ENCODE measurements around the gene FUT2.
"Not testable (repeated sequence)": the region's sequence is repeated elsewhere in the genome, so short reads cannot be mapped to it uniquely, and the experiment has no call there.

FUT2 gene

DNA sequence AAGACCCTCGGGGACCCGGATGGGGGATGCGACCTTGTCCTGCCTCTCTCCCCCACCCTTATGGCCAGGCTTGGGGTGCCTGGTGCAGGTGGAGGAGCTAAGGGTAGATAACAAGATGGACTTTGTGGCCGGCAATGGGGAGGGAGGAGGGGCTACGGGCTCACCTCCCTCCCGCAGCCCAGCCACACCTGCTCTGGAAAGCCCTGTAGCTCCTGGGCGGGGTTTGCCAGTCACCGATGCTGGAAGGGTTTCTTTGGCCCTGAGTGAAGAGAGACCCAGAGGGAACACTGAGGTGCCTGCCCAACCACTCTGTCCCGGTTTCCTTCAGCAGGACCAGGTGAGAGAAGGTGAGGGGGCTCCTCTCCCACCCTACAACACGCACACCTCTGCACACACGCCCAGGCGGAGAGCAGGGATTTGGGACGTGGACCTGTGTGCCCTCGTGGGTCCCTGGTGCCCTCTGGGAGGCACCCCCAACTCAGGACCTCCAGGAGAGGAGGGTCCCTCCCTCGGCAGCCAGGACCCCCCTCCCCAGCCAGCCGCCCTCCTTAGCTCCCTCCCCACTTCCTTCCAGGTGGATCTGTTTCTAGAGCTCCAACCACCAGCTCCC, at the start of gene FUT2:
Gene FUT2 (plus strand): TSS at position 229 of the 610 bp plus-strand sequence. CDS start 6,986 bp downstream, outside the sequence.
- DNase-seq (ENCODE audit: low read depth in 3 of 3), result no peak

DNA sequence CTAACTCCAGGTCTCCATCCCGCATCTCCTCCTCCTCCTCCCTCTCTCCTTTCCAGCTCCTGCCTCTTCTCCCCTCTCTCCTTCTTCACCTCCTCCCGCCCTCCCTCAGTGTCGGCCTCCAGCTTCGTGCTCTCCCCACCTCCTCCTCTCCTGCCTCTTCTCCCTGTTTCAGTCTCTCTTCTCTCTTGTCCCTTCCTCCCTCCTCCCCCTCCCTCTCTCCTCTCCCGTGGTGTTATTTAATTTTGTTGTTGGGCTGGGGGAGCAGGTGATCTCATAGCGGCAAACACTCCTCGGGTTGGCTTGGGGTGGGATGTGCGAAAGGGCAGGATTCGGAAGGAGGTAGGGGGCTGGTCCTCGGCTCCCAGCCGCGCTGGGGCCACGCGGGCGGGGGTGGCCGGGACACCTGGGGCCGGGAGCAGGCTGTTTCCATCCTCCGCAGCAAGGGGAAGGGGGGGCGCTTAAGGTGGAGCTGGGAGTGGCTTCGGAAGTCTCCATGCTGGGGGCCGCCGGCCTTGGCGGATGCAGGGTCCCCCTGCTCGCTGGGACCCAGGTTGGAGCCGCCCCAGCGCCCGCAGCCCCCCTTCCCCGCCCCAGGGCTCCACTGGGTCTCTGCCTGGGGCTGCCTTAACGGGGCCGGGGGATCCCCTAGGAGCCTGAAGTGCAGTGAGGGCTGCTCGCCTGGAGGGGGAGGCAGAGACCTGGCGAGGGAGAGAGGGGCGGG, 49.6 kb upstream of the FUT2 start, which contains the start of gene CA11:
Gene CA11 (minus strand): TSS at position 187 of the 721 bp plus-strand sequence. CDS start 555 bp downstream, outside the sequence.
- peak; percentile 88 to 91 (median 88) for DNase-seq (ENCODE audit: low read depth in 3 of 3)

GRCh38 chr19:48646722-48647216, 49.0 kb upstream of the FUT2 start:
- DNase-seq (ENCODE audit: low read depth in 3 of 3), result no peak

DNA sequence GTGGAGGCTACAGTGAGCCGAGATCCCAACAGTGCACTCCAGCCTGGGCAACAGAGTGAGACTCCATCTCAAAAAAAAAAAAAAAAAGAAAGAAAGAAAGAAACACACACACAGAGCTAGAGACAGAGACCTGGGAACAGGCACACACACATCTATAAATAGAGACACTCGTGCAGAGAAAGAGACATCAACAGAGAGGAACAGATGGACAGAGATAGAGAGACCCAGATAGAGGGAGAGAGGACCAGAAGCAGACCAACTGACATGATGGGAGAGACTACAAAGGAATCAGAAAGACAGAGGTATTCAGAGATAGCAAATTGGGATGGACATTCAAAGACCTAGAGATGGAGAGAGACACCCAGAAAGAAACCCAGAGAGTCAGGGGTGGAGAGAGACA, 47.6 kb upstream of the FUT2 start:
- DNase-seq (ENCODE audit: low read depth in 3 of 3), result no peak

DNA sequence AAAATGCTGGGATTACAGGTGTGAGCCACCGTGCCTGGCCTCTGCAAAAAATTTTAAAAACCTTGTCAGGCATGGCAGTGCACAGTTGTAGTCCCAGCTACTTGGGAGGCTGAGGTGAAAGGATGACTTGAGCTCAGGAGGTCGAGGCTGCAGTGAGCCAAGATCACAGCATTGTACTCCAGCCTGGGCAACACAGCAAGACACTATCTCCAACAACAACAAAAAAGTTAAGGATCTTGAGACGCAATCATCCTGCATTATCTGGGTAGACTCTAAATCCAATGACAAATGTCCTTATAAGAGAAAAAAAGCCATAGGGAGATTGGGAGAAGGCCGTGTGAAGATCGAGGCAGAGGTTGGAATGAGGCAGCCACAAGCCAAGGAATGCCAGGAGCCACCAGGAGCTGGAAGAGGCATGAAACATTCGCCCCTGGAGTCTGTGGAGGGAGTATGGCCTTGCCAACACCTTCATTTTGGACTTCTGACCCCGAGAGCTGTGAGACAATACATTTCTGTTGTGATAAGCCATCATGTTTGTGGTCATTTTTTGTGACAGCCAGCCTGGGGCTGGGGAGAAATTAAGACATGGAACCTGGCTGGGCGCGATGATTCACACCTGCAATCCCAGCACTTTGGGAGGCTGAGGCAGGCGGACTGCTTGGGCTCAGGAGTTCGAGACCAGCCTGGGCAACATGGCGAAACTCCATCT, 44.6 kb upstream of the FUT2 start:
- no peak for DNase-seq (ENCODE audit: low read depth in 3 of 3)

DNA sequence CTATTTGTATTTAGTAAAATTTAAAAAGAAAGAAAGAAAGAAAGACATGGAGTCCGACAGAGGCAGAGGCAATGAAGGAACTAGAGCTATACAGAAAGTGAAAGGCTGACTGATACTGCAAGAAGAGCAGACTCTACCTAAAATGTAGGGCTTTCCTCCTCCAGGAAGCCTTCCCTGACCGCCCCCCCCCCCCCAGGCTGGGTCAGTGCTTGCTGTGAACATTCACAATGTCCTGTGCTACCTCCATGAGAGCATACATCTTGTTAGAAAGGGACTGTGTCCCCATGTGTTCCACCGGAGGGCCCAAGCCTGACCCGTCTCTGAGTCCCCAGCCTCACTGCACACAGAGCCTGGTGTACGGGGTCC, 44.1 kb upstream of the FUT2 start:
- no peak for DNase-seq (ENCODE audit: low read depth in 3 of 3)

DNA sequence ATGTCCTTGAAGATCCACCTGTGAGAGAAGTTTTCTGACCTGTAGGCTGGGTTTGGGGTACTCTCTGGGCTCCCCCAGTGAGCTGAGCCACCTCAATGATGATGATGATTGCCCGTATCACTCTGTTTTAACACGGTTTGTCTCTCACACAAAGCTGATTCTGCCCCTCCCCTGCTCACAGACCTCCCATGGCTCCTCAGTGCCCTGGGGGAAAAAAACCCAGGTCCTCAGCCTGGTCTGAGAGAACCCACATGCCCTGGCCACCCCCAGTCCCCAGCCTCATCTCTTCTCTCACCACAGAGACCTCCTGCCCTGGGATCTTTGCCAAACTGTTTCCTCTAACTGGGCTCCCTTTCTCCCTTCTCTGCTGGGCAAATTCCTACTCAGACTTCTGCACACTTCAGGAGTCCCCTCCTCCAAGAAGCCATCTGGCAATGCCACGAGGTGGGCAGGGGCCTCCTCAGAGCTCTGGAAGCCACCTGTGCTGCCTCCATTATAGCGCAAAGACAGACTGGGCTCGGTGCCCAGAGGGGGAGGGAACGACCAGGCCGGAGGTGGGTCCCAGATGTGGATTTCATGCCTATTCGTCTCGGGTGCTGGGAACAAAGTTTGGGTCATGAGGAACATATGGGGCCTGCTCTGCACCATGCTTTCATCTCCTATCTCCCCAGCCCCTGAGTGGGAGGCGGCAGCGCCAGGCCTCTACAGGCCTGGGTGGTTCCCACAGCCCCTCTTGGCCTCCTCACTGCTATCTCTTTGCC, 41.3 kb upstream of the FUT2 start:
- no peak for DNase-seq (ENCODE audit: low read depth in 3 of 3)

DNA sequence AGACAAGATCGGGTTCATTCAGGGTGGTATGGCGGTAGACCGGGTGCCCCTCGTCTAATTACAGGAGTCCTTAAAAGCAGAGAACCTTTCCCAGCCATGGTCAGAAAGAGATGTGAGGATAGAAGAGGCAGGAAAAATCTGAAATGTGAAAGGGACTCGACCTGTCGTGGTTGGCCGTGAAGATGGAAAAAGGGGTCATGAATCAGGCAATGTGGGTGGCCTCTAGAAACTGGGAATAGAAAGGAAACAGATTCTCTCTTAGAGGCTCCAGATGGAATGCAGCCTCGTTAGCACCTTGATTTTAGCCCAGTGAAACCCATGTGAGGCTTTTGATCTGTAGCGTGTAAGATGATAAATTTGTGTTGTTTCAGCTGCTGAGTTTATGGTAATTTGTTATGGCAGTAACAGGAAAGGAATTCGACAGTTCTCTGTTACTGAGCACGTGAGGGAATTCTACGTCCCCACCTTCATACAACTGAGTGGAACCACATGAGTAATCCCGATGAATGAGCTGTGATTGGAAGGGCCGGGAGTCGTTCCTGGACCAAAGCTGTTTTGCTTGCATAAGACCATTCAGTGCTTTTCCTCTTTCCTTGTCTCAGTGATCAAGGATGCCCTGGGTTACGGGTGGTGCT, 38.8 kb upstream of the FUT2 start:
- no peak for DNase-seq (ENCODE audit: low read depth in 3 of 3)

- not testable (repeated sequence) for DNase-seq (ENCODE audit: low read depth in 3 of 3)
Observed at GRCh38 chr19:48657828-48658227, 37.9 kb upstream of the FUT2 start.

GRCh38 chr19:48658483-48658882, 37.3 kb upstream of the FUT2 start:
- DNase-seq (ENCODE audit: low read depth in 3 of 3), result no peak

GRCh38 chr19:48659768-48660167, 36.0 kb upstream of the FUT2 start:
- DNase-seq (ENCODE audit: low read depth in 3 of 3), result no peak

DNA sequence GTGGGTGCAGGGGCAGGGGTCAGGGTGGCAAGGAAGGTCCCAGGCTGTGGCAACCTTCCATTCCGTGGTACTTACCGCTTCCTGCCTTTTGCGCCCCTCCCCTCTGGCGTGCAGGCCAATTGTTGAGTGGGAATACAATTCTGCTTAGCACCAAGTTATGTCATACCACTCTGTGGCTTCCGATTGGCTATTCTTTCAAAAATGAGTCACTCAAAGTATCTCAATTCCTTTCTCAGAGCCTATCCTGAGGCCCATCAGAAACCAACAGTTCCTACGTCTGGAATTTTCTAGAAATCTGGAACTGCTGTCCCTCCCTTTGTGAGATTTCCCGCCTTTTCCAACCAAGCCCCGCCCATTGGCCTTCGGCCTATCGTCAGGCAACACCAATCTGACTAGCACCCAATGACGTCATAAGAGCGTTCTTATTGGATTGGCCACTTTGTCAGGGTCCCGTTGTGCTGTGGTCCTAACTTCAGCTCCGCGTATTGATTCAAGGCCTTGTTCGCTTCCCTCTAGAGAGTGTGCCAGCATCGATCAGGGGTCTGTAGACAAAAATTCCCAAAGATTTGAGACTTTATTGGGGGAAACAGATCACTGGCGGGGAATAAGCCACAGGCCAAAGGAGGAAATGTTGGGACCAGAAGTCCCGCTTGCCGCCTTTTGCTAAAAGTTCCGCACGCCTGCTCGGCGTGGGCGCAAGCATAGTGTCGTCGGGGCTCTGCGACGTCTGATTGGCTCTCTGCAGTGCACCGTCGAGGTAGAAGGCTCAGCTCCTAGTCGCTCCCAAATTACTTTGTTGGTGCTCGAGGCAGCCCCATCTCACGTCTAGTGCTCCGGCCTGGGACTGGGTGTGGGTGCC, 34.7 kb upstream of the FUT2 start:
- DNase-seq (ENCODE audit: low read depth in 3 of 3), result peak; percentile 54 to 58 (median 55)

DNA sequence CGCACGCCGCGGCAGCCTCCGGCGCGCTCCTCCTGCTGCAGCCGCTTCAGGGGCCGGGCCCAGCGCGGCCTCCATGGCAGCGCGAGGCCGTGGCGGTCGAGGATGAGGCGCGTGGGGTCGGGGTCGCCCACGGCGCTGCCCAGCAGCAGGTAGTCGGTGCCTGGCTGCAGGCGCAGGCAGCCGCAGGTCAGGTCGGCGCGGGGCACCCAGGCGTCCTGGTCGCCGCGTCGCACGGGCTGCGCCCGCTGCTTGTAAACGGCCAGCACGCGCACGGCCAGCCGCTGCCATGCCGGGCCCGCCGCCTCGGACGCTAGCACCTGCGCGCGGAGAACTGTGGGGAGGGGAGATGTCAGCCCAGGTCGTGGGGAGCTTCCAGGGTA, 34.1 kb upstream of the FUT2 start:
- DNase-seq (ENCODE audit: low read depth in 3 of 3), result no peak

GRCh38 chr19:48663667-48664066, 32.1 kb upstream of the FUT2 start:
- DNase-seq (ENCODE audit: low read depth in 3 of 3), result no peak

DNA sequence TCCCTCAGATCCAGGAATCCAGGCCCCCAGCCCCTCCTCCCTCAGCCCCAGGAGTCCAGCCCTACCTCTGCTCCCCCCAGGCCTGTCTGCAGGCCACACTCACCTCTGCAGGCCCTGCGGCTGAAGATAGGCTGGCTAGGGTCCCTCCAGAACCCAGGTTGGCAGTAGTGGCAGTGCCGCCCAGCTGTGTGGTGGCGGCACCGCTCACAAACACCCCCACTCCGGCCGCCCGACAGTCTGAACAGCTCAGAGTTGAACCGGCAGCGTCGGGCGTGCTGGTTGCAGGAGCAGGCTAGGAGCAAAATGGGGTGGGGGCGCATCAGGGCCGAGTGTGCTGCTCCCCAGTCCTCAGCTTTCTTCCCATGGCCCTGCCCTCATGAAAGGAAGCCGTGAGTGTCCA, 31.3 kb upstream of the FUT2 start:
- DNase-seq (ENCODE audit: low read depth in 3 of 3), result no peak

GRCh38 chr19:48665786-48666185, 30.0 kb upstream of the FUT2 start:
- DNase-seq (ENCODE audit: low read depth in 3 of 3), result no peak

GRCh38 chr19:48668332-48668731, 27.4 kb upstream of the FUT2 start:
- no peak for DNase-seq (ENCODE audit: low read depth in 3 of 3)

DNA sequence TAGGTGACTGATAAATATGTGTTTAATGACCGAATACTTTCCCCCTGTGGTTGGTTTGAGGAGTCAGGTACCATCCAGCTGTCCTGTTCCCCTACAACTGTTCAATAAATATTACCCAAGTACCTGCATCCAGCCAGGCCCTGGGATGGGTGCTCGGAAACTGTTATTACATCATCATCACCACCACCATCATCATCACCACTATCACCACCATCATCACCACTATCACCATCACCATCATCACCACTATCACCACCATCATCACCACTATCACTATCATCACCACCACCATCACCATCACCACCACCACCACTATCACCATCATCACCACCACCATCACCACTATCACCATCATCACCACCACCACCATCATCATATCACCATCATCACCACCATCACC, 27.0 kb upstream of the FUT2 start:
- no peak for DNase-seq (ENCODE audit: low read depth in 3 of 3)

GRCh38 chr19:48669903-48670668, 25.7 kb upstream of the FUT2 start:
- DNase-seq (ENCODE audit: low read depth in 3 of 3), result no peak

Data from stimulated activated CD4-positive, alpha-beta T cell treated with anti-CD3 and anti-CD28 coated beads, TNF-alpha, amount 100 ng/mL, for 4 hours (primary cell).